GM20431 (cell line): ENCODE measurements around the gene GJB6.

Experiments used
- in situ Hi-C: fragments of 300-500 bp; cut with MseI, MboI; formaldehyde crosslinking; loops from one replicate; pipeline ENCODE4 v1.15.0; 2020; ENCODE audit warnings: low sequenced_read_pairs; ENCODE audit not compliant: unreplicated experiment

Gene GJB6

GRCh38 chr13:20230913-20231838 is 943 bp downstream of the GJB6 start:
- in situ Hi-C loops = no loop called here

GRCh38 chr13:20227730-20228129 is 4.4 kb downstream of the GJB6 start:
- in situ Hi-C loops = no loop called here

DNA sequence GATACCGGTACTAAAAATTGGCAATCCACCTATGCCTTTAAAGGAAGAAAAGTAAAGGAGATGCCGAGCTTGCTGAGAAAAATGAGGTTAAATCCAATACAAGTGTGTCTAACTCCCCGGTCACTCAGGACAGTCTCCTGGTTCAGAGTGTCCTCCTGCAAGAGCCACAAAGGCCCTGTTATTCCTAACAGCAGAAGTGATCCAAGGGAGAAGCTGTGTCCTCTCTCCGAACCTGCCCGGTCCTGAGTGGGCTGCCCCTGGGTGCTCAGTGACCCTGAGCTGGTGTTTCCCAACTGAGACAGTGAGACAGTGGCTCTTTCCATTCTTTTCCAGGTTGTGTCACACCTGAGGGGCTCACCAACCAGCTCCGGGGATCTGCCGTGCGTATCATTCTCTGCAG is 4.8 kb downstream of the GJB6 start:
- in situ Hi-C loops = no loop called here

GRCh38 chr13:20222553-20222952 is 9.6 kb downstream of the GJB6 start:
- in situ Hi-C loops = no loop called here

GRCh38 chr13:20221772-20222171 is 10.3 kb downstream of the GJB6 start:
- in situ Hi-C loops = no loop called here

DNA sequence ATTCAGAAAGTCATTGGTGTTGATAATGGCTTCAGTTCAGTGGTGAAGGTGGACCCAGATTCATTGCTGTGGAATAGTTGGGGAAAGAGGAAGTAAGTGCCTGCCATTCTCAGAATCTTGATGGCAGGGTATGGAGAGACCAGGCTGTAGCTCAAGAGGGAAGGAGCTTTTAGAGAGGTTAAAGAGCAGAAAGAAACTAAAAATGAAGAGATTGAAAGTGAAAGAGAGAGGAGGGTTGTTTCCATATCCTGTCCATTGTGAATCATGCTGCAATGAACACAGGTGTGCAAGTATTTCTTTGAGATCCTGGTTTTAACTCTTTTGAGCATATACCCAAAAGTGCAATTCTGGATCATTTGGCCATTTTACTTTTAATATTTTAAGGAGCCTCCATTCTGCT is 12.5 kb downstream of the GJB6 start:
- in situ Hi-C loops = no loop called here

DNA sequence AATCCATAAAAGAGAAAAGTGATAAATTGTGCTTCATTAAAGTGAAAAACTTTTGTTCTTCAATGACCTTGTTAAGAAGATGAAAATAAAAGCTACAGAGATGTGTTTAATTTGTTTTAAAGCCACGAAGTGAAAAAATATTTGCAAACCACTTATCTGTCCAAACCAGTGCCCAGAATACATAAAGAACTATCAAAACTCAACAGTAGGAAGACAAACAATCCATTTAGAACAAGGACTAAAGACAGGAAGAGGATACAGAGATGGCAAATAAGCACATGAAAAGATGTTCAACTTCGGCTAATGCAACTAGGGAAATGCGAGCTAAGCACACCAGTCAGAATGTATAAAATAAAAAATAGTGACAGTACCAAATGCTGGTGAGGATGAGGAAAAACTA is 15.0 kb downstream of the GJB6 start:
- in situ Hi-C loops = no loop called here

GRCh38 chr13:20209948-20210347 is 22.2 kb downstream of the GJB6 start:
- in situ Hi-C loops = no loop called here

DNA sequence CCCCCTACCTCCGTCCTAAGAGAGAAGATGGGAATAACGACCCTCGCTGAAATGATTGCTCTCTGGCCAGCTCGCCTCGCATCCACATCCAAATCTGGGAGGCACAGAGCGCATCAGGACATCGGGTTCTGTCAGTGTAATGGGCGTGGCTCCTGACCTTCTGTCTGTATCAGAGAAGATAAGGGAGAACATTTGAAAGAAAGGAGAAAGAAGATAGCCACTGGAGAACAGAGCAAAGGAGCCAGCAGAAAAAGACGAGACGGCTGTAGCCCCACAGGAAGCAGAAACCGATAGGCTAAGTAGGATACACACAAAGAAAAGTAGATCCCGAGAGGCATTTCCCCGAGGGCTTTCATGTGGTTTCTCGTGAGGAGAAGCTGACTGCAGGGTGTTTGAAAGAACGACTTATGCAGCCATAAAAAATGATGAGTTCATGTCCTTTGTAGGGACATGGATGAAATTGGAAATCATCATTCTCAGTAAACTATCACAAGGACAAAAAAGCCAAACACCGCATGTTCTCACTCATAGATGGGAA is 25.4 kb downstream of the GJB6 start:
- in situ Hi-C loops = no loop called here

GRCh38 chr13:20206065-20206697 is 25.9 kb downstream of the GJB6 start:
- in situ Hi-C loops = no loop called here

DNA sequence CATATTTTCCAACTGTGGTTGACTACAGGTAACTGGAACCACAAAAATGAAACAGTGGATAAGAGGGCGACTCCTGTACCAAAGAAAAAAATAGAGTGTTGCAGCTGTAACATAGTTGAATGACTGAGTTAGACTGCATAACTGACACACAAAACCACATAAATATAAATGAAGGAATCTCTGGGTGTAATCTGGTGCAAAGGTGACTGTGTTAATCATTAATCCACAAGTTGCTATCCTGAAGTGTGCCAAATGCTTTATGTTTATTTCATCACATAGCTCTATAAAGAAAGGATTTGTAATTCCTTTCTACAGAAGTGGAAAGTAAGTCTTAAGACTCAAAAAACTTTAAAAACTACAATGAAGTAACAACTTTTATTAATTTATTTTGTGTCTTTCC is 33.3 kb downstream of the GJB6 start:
- in situ Hi-C loops = loop anchor here (25.0 kb wide), 1 partner anchor 289 kb away; no protein-coding TSS in a partner anchor

- in situ Hi-C loops = loop anchor here (25.0 kb wide), 1 partner anchor 290 kb away; no protein-coding TSS in a partner anchor
Observed at GRCh38 chr13:20197361-20197834, 34.7 kb downstream of the GJB6 start.

- in situ Hi-C loops = loop anchor here (25.0 kb wide), 1 partner anchor 292 kb away; no protein-coding TSS in a partner anchor
Observed at GRCh38 chr13:20195801-20196200, 36.3 kb downstream of the GJB6 start.

- in situ Hi-C loops = loop anchor here (25.0 kb wide), 1 partner anchor 293 kb away; no protein-coding TSS in a partner anchor
Observed at GRCh38 chr13:20193907-20194631, 38.0 kb downstream of the GJB6 start.

GRCh38 chr13:20193162-20193906 is 38.8 kb downstream of the GJB6 start:
- in situ Hi-C loops = loop anchor here (25.0 kb wide), 1 partner anchor 294 kb away; no protein-coding TSS in a partner anchor

DNA sequence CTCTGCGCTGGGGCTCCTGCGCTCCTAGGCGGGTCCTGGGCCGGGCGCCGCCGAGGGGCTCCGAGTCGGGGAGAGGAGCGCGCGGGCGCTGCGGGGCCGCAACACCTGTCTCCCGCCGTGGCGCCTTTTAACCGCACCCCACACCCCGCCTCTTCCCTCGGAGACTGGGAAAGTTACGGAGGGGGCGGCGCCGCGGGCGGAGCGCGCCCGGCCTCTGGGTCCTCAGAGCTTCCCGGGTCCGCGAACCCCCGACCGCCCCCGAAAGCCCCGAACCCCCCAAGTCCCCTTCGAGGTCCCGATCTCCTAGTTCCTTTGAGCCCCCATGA is 39.3 kb downstream of the GJB6 start, which contains the start of gene GJB2:
TSS of gene GJB2 (minus strand) at position 103 of the 326 bp plus-strand sequence. CDS start 3,357 bp downstream, outside the sequence.
- in situ Hi-C loops = loop anchor here (25.0 kb wide), 1 partner anchor 295 kb away; no protein-coding TSS in a partner anchor

DNA sequence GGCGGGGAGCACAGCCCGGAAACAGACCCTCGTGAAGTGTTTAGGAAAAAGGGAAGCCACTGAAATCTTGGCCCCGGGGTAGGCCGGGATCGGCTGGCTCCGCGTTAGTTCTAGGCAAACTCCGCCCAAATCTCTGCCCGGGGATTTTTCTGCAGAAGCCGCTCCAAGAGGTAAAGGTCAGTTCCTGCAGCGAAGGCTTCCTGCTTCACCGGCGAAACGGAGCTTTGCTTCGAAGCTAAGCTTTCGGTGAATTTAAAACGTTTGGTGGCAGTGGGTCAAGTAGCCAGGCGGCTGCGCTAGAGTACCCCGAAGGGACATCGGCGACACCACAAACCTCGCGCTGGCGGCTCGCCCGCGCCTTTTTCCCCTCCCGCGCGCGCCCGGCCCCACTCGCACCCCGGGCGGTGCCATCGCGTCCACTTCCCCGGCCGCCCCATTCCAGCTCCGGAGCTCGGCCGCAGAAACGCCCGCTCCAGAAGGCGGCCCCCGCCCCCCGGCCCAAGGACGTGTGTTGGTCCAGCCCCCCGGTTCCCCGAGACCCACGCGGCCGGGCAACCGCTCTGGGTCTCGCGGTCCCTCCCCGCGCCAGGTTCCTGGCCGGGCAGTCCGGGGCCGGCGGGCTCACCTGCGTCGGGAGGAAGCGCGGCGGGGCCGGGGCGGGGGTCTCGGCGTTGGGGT is 39.8 kb downstream of the GJB6 start:
- in situ Hi-C loops = loop anchor here (25.0 kb wide), 1 partner anchor 295 kb away; no protein-coding TSS in a partner anchor

DNA sequence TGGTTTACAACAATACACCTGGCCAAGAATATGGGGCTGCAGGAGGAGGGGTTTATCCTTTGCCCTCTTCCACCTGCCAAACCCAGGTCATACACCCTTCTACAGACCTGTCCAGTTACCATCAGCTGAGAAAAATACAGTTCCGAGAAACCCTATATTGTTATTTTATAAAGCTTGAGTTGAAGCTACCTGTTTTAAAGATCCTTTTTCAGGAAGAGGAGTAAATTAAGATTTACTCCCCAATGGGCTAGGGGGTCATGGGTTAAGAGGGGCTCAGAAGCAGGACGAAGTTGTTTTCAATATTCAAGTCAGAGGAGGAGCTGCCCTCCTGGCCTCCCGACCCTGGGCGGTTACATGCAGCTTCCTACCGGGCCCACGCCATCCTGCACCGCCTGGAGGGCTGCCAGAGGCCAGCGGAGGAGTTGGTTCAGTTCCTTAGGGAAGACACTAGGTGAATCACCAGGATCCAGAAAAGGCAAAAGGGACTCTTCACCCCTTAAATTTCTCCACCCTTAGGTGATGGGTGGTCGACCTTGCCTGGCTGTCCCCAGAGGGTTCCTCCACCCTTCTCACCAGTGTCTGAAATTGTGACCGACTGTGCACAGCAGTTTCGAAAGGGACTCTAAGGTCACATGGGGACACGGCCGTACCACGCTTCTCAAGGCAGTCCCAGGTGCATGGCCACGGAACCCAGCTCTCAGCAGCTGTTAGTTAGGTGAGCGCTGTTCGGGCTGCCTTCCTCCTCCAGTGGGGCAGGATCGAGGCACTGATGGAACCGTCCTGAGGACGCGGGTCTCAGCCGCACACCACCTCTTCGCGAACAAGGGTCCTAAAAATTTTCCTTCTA is 40.6 kb downstream of the GJB6 start:
- in situ Hi-C loops = loop anchor here (25.0 kb wide), 1 partner anchor 296 kb away; no protein-coding TSS in a partner anchor
